Caco-2 (cell line): ENCODE measurements around the gene NIPSNAP3A. TPM values are rescaled to one million over a fixed set of nuclear protein-coding genes. Genes with fewer than 3 reads are reported as not detected.

Experiments used
- BruUV-seq: library from RNA; stranded (reverse); fragments of 400-500 nt; replicated peaks from 2 replicates; lab custom pipeline; 2021; lab: Mats Ljungman, UMichigan
- CTCF ChIA-PET: fragments of 300-600 bp; sonication (Branson Sonifier 250); formaldehyde crosslinking; loops from one replicate; lab custom pipeline; 2022; ENCODE audit warnings: antibody characterized with exemption; lab: Charles Lee
- POLR2A ChIA-PET: fragments of 300-600 bp; sonication (Branson Sonifier 250); formaldehyde crosslinking; loops from one replicate; lab custom pipeline; 2022; ENCODE audit warnings: antibody characterized with exemption; lab: Charles Lee
- DNase-seq, 2 experiments: peaks; one replicate each; pipeline versions ENCODE4 v3.0.0 to v3.0.0-alpha.2; 2020 to 2022
- H3K27me3 ChIP-seq: replicated peaks from 2 replicates; pipeline ENCODE4 v1.6.0; 2011; ENCODE audit warnings: low read length; ENCODE audit not compliant: control insufficient read depth, insufficient read depth
- H3K36me3 ChIP-seq: 2 replicates; pipeline ENCODE4 v1.5.1; 2011; ENCODE audit warnings: low read length; ENCODE audit not compliant: control insufficient read depth, insufficient read depth
- H3K4me1 ChIP-seq: fragments of 250-450 bp; sonication (Bioruptor Pico); 2 replicates; pipeline ENCODE4 v1.5.1; 2020; ENCODE audit warnings: mild to moderate bottlenecking
- H3K4me3 ChIP-seq: 2 replicates; pipeline ENCODE4 v1.5.1; 2011; ENCODE audit warnings: low read depth, mild to moderate bottlenecking, control low read depth, low read length
- H3K9me3 ChIP-seq: fragments of 250-450 bp; sonication (Bioruptor Pico); 2 replicates; pipeline ENCODE4 v1.5.1; 2020; ENCODE audit warnings: mild to moderate bottlenecking, moderate library complexity
- H3K27ac Mint-ChIP-seq: one replicate; pipeline ENCODE4 v1.8.0; 2022; ENCODE audit warnings: mixed read lengths; ENCODE audit not compliant: unreplicated experiment
- H3K27me3 Mint-ChIP-seq: one replicate; pipeline ENCODE4 v1.8.0; 2022; ENCODE audit warnings: mixed read lengths; ENCODE audit not compliant: insufficient read depth, unreplicated experiment
- H3K36me3 Mint-ChIP-seq: one replicate; pipeline ENCODE4 v1.8.0; 2022; ENCODE audit warnings: mild to moderate bottlenecking, mixed read lengths; ENCODE audit not compliant: insufficient read depth, unreplicated experiment
- H3K4me1 Mint-ChIP-seq: one replicate; pipeline ENCODE4 v1.8.0; 2022; ENCODE audit warnings: low read depth, mixed read lengths; ENCODE audit not compliant: unreplicated experiment
- H3K4me3 Mint-ChIP-seq: one replicate; pipeline ENCODE4 v1.8.0; 2022; ENCODE audit warnings: mild to moderate bottlenecking, moderate library complexity, mixed read lengths; ENCODE audit not compliant: unreplicated experiment
- H3K9me3 Mint-ChIP-seq: one replicate; pipeline ENCODE4 v1.8.0; 2022; ENCODE audit warnings: mixed read lengths; ENCODE audit not compliant: unreplicated experiment
- intact Hi-C: fragments of 100-400 bp; cut with micrococcal nuclease; formaldehyde crosslinking; loops from one replicate; pipeline ENCODE4 v1.10.0; 2022; ENCODE audit not compliant: unreplicated experiment
- total RNA-seq: library from RNA; stranded (reverse); gene quantifications from 2 replicates; pipeline ENCODE4 v1.2.3, GENCODE V29; 2022
- TF ChIP-seq, protein P1 (sequence below), 2 experiments: fragments of 200-600 bp in 1 of 2; IDR thresholded peaks; 1 replicate in 1 of 2; 2 replicates in 1 of 2; pipeline versions ENCODE4 v1.5.1 to v1.8.0; 2011 to 2022; ENCODE audit warnings: antibody characterized with exemption in 1 of 2, control low read depth in 1 of 2, inconsistent platforms in 1 of 2, low read depth in 1 of 2, low read length in 1 of 2, mild to moderate bottlenecking in 1 of 2, moderate library complexity in 1 of 2; ENCODE audit not compliant: insufficient read depth in 1 of 2, severe bottlenecking in 1 of 2, unreplicated experiment in 1 of 2

Gene NIPSNAP3A
- total RNA-seq, 1 experiment from 2014 or later, result 19.0 TPM

DNA sequence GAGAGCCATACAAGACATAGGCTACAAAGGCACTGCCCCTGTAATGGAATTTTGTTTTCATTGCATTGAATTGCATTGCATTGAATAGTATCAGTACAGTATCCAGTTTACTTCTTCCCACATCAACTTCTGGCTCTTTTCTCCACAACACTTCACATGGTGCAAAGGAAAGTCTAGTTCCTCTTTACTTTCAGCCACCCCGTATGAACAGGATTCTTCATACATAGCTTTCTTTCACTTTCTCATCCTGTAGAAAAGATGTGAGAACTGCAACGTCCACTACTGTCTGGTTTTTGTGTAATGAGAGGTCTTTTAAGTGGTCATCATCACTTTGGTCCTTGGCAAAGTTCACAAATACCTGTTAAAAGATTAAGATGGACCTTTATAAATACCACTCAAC lies 36.6 kb downstream of the NIPSNAP3A start:
- no peaks in the 10 kb centered on the region for H3K27me3 Mint-ChIP-seq
- H3K36me3 Mint-ChIP-seq, result peaks cover 12% of the 10 kb centered on the region
- no peaks in the 10 kb centered on the region; the same call in 1 of the 2 replicates for H3K36me3 ChIP-seq
- intact Hi-C loops, result loop anchor here (5.0 kb wide), 1 partner anchor 143 kb away; the partner anchor contains the start of gene ABCA1
- no peaks in the 10 kb centered on the region for H3K9me3 ChIP-seq
- no peaks in the 10 kb centered on the region for H3K27me3 ChIP-seq
- BruUV-seq, result no TSS peak
- no peak overlapping the region for H3K27ac Mint-ChIP-seq
- H3K4me3 ChIP-seq, result no peak overlapping the region
- no peaks in the 10 kb centered on the region for H3K4me1 ChIP-seq
- POLR2A ChIA-PET, result no interaction called here
- DNase-seq, result no peak
- H3K4me1 Mint-ChIP-seq, result no peaks in the 10 kb centered on the region
- H3K9me3 Mint-ChIP-seq, result no peaks in the 10 kb centered on the region
- CTCF ChIA-PET, result no interaction called here
- TF ChIP-seq, protein P1, sequence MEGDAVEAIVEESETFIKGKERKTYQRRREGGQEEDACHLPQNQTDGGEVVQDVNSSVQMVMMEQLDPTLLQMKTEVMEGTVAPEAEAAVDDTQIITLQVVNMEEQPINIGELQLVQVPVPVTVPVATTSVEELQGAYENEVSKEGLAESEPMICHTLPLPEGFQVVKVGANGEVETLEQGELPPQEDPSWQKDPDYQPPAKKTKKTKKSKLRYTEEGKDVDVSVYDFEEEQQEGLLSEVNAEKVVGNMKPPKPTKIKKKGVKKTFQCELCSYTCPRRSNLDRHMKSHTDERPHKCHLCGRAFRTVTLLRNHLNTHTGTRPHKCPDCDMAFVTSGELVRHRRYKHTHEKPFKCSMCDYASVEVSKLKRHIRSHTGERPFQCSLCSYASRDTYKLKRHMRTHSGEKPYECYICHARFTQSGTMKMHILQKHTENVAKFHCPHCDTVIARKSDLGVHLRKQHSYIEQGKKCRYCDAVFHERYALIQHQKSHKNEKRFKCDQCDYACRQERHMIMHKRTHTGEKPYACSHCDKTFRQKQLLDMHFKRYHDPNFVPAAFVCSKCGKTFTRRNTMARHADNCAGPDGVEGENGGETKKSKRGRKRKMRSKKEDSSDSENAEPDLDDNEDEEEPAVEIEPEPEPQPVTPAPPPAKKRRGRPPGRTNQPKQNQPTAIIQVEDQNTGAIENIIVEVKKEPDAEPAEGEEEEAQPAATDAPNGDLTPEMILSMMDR (IDR thresholded peaks at IDR 0.05; ENCODE audit: insufficient read depth in 1 of 2, low read depth in 1 of 2, low read length in 1 of 2, severe bottlenecking in 1 of 2, unreplicated experiment in 1 of 2), result no peak
- no peak overlapping the region for H3K4me3 Mint-ChIP-seq

DNA sequence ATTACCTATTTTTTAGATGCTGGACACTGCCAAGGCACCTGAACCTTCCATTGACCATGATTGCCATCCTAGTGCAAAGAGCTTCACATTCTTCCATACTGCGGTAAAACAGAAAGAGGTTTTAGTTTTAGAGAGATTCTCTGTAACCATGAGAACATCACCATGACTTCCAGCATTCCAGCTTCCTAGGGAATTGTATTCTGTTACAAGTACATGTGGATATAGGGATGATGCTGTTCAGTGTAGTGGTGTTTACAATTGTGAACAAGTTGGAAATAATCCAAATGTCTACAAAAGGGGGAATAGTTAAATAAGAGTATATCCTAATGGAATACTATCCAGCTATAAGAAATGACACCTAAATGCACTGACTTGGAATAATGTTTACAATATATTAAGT lies 38.8 kb downstream of the NIPSNAP3A start:
- no peaks in the 10 kb centered on the region for H3K4me1 ChIP-seq
- no peak overlapping the region for H3K27ac Mint-ChIP-seq
- no TSS peak for BruUV-seq
- peaks cover 12% of the 10 kb centered on the region for H3K36me3 Mint-ChIP-seq
- no peak overlapping the region for H3K4me3 ChIP-seq
- no peaks in the 10 kb centered on the region for H3K4me1 Mint-ChIP-seq
- H3K9me3 Mint-ChIP-seq, result no peaks in the 10 kb centered on the region
- no peaks in the 10 kb centered on the region for H3K27me3 Mint-ChIP-seq
- no peaks in the 10 kb centered on the region; the same call in 1 of the 2 replicates for H3K36me3 ChIP-seq
- ChIA-PET POLR2A (no interaction called here), CTCF (no interaction called here)
- DNase-seq, result no peak
- no peaks in the 10 kb centered on the region for H3K9me3 ChIP-seq
- intact Hi-C loops, result no loop called here
- TF ChIP-seq, protein P1 (IDR thresholded peaks at IDR 0.05; ENCODE audit: insufficient read depth in 1 of 2, low read depth in 1 of 2, low read length in 1 of 2, severe bottlenecking in 1 of 2, unreplicated experiment in 1 of 2), result no peak
- no peaks in the 10 kb centered on the region for H3K27me3 ChIP-seq
- H3K4me3 Mint-ChIP-seq, result no peak overlapping the region

DNA sequence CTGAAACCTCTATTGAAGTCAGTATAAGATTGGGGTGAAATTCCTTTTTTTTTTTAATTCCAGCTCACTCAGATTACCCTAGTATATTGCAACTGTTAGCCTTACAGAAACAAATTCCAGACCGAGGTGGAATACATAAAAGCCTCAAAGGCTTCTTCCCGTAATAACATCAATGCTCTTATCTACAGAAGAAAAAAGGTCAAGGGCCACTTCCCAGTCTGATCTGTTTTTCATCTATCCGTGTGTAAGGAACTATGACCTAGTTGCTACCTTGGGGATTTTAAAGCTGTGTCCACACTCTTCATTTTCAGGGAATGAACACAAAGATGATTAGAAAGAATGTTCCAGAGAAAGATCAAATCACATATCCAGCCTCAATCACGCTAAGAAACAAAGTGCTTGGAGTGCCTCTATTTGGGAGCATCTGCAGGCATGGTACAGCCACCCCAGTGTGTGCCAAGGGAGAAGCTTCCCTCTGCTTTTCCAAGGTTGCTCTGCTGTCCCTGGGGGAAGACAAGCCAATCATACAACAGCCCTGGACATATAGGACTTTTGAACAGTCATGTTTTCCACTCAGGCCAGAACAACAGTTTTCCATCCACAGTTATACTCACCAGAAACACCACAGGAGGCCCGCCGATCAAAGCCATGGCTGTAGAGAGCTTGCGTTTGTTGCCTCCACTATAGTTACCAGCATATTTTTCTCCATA lies 40.0 kb downstream of the NIPSNAP3A start:
- no peaks in the 10 kb centered on the region for H3K27me3 Mint-ChIP-seq

More for the DNA sequence above, 40.0 kb downstream of the NIPSNAP3A start:
- BruUV-seq, result no TSS peak
- no peaks in the 10 kb centered on the region for H3K4me1 Mint-ChIP-seq
- DNase-seq, result no peak
- POLR2A ChIA-PET, result no interaction called here
- Histone ChIP-seq H3K27me3 (no peaks in the 10 kb centered on the region), H3K9me3 (no peaks in the 10 kb centered on the region), H3K4me3 (no peak overlapping the region), H3K4me1 (no peaks in the 10 kb centered on the region), H3K36me3 (no peaks in the 10 kb centered on the region; the same call in 1 of the 2 replicates)
- CTCF ChIA-PET, result no interaction called here
- H3K4me3 Mint-ChIP-seq, result no peak overlapping the region
- intact Hi-C loops, result no loop called here
- TF ChIP-seq, protein P1 (IDR thresholded peaks at IDR 0.05; ENCODE audit: insufficient read depth in 1 of 2, low read depth in 1 of 2, low read length in 1 of 2, severe bottlenecking in 1 of 2, unreplicated experiment in 1 of 2), result no peak
- no peaks in the 10 kb centered on the region for H3K9me3 Mint-ChIP-seq
- no peak overlapping the region for H3K27ac Mint-ChIP-seq
- H3K36me3 Mint-ChIP-seq, result peaks cover 19% of the 10 kb centered on the region
